ENCODE measurements around the gene DSG1.
"Not testable (repeated sequence)": the region's sequence is repeated elsewhere in the genome, so short reads cannot be mapped to it uniquely, and the experiment has no call there.

DSG1 gene

DNA sequence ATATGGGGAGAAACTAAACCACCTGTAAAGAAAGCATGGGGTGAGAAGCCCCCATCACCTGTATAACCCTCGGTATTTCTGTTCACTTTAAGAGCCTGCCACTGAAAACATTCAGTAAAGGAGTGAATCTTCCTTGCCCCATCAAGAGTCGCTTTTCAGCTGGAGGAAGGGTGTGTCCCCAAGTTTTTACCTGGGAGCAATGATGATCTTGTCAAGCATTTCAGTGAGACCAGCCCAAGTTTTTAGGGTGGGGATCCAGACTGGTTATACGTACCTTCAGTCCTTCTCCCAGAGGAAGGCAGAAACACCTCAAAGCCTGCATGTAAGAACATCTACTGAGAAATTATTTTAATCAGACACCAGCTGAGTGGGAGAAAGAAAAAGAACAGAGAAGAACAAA is at the start of gene DSG1:
Gene DSG1, plus strand, starts transcription at position 301 of the 400 bp plus-strand sequence. CDS start 141 bp downstream, outside the sequence.
- DNase-seq = no peak

DNA sequence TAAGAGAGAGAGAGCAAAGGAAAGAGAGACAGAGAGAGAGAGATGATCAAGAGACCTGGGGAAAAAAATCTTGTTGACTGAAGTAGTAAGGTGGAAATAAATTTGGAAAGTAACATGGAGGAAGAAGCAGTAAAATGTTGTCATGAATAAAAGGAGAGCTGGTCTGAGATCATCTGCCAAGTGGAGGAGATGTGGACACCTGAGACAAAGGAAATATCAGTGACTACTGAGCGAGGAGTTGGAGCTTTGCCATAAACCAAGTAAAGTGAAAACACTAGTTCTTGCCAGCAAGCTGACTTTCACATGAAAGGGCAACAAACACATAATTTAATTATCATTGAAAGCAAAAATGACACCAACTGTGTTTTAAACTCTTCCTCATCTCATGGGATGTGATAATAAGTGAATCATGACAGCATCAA is 49.0 kb upstream of the DSG1 start:
- DNase-seq = no peak

GRCh38 chr18:31269566-31269965 is 48.4 kb upstream of the DSG1 start:
- DNase-seq = no peak

- no peak for DNase-seq
Observed at GRCh38 chr18:31270578-31270977, 47.4 kb upstream of the DSG1 start.

DNA sequence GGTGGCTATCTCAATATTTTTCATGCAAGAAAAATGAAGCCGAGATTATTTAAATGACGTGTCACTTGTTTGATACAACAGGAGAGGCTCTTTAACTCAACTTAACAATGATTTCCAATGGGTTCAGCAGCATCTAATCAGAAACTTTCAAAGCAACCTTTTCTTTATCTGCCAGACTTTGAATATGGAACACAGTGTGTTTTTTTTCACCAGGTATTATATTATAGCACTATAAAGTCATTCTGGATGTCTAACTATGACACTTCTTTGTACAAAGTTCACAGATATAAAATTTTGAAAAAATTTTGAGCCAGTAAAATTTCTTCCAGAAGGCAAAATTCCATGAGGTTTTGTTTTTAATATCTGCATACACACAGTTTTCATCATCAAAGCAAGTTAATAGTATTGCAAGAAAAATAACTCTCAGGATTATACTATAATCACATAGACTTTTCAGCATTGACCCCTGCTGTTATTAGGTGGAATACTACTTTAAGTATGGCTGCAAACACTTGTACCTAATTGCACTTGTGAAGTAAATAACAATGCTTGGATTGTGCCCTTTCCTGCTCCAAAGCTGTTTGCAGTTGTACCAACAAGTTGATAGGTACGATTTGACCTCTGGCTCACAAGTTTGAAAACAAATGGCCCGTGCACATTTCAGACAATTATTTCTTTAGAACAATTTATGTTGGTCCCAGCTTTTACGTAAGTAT is 44.0 kb upstream of the DSG1 start:
- no peak for DNase-seq

- DNase-seq = no peak
Observed at GRCh38 chr18:31274931-31275330, 43.0 kb upstream of the DSG1 start.

GRCh38 chr18:31275722-31276463 is 42.1 kb upstream of the DSG1 start:
- DNase-seq = no peak

DNA sequence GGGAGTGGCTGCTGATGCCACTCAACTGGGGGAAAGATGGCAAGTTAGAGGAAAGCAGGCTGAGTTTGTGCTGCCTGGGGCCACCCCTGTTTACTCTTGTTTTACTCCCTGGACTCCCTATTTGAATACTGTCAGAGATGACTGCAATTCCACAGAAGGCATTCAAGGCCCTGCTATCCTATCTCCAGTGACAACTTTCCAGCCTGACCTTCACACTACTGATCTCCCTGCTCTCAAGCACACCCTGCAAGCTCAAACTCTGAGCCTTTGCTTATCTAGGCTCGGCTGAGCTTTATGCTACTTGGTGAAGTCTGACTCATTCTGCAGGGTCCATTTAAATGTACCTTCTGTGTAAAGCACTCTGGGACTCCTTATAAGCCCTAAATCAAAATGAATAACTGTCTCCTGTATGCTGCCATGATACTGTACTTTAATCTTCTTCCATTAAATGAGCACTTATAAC is 39.3 kb upstream of the DSG1 start:
- no peak for DNase-seq

- DNase-seq = no peak
Observed at GRCh38 chr18:31280502-31280901, 37.5 kb upstream of the DSG1 start.

GRCh38 chr18:31281437-31281836 is 36.5 kb upstream of the DSG1 start:
- no peak for DNase-seq

DNA sequence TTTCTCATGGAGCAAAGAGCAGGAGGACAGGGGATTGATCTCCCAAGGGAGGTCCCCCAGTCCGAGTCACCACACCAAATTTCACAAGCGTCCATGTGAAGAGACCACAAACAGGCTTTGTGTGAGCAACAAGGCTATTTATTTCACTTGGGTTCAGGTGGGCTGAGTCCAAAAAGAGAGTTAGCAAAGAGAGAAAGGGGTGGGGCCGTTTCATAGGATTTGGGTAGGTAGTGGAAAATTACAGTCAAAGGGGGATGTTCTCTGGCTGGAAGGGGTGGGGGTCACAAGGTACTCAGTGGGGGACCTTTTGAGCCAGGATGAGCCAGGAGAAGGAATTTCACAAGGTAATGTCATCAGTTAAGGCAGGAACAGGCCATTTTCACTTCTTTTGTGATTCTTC is 28.5 kb upstream of the DSG1 start:
- DNase-seq = not testable (repeated sequence)

DNA sequence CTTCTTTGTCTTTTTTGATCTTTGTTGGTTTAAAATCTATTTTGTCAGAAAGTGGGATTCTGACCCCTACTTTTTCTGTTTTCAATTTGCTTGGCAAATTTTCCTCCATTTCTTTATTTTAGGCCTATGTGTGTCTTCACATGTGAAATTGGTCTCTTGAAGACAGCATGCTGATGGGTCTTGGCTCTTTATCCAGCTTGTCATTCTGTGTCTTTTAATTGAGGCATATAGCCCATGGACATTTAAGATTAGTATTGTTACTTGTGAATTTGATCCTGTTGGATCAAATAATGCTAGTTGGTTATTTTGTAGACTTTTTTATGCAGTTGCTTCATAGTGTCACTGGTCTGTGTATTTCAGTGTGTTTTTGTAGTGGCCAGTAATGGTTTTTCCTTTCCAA is 26.3 kb upstream of the DSG1 start:
- DNase-seq = no peak

DNA sequence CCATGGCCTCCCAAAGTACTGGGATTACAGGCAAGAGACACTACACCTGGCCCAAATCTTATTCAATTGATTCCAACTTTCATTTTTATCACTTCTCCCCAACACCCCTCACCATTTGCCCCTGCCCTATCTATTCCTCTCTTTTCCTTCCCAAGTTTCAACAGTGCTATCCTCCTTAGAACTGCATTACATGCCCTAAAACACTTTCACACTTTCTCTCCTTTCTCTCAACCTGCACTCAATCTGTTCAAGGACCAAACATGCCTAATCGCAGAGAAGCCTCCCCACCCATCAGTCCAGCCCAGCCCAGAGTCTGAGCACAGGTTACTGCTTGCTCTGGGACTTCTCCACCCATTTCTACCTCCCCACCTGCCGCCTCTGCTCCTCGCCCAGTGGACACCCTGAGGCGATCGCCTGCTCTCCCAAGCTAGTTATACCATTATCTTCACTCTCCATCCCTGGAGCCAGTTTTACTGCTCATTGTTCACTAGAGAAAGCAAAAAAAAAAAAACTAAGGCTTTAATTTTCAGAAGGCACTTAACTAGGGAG is 23.7 kb upstream of the DSG1 start:
- DNase-seq = no peak

DNA sequence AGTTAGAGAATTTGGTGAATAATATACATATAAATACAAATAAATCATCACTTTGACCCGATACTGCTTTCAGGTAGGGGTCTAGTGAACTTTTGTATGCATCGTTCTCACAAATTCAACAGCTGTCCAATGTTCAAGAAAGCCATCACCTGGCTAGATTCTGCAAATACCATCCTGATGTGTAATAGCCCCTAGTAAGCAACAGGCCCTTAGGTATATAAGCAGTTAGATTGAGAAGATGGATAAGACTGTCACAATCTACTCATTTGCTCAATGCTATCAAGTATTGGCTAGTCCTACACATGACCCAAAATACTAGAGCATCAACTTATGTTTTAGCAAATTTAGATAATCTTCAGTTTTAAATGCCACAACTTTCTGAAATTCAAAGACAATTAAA is 20.7 kb upstream of the DSG1 start:
- DNase-seq = no peak

DNA sequence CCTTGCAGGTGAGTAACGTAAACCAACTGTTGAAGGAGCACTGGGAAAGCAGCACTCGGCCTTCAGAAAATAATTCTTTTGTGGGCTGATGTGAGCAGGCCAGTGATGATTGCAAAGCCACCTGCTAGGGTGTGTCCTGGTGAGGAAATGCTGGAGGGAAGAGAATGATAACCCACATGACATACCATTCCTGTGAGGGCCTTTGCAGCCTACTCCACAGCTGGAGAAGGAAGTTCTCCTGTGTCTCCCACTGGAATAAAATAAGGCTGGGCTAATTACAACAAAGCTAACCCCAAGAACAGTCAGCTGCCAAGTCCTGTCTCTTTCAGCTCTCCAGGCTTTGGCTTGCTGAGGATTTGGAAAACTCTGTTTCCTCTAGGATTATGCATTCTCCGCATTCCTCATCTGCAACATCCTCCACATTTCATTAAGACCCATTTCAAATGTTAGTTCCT is 16.7 kb upstream of the DSG1 start:
- no peak for DNase-seq

DNA sequence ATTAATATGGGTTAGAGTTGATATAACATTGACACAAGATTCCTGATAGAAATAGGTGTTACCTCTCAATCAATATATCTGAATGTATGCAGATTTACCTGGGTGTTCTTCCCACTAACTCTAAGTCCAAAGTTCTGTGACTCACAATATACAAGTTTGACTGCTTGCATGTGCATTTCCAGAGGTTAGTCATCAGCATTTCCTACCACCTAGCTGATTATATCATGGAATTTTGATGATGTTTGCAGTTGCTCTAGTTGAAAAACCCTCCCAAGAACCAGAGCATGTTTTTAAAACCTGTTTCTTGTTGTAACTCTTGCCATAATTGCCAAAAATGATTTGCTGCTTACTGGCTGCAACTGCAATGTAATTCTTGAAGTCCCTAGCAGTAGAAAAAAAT is 15.0 kb upstream of the DSG1 start:
- no peak for DNase-seq

- DNase-seq = no peak
Observed at GRCh38 chr18:31303771-31304170, 14.2 kb upstream of the DSG1 start.

DNA sequence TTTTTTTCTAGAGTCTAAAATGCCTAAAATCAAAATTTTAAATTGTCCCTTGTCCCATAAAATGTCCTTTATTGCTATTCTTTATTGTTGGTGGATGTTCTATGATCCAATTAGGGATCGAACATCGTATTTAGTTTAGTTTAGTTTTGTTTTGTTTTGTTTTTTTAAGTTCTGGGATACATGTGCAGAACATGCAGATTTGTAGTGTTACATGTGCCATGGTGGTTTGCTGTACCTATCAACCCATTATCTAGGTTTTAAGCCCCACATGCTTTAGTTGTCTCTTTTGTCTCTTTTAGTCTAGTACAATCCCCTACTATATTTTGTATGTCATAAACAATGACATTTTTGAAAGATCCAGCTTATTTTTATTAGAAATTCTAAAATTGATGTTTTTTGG is 8.8 kb upstream of the DSG1 start:
- no peak for DNase-seq

DNA sequence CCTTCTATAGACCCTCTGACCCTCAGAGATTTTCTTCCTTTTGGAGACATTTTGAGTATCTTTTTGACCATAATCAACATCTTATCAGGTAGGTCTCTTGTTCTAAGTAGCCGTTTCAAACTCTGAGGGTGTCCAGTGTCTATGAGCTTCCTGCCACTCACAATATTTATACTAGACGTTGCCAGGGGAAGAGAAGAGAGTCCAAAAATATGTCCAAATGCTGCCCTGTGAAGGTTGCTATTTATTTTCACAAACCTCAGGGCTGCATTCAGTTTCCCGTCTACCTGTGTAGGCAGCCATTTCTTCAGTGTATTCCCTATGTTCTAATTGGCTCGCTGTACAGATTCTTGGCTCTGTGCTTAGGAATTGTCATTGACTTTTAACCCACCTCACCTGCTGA is 986 bp upstream of the DSG1 start:
- DNase-seq = no peak

- no peak for DNase-seq
Observed at GRCh38 chr18:31321719-31322118, 3.8 kb downstream of the DSG1 start.

- no peak for DNase-seq
Observed at GRCh38 chr18:31325051-31325450, 7.1 kb downstream of the DSG1 start.

DNA sequence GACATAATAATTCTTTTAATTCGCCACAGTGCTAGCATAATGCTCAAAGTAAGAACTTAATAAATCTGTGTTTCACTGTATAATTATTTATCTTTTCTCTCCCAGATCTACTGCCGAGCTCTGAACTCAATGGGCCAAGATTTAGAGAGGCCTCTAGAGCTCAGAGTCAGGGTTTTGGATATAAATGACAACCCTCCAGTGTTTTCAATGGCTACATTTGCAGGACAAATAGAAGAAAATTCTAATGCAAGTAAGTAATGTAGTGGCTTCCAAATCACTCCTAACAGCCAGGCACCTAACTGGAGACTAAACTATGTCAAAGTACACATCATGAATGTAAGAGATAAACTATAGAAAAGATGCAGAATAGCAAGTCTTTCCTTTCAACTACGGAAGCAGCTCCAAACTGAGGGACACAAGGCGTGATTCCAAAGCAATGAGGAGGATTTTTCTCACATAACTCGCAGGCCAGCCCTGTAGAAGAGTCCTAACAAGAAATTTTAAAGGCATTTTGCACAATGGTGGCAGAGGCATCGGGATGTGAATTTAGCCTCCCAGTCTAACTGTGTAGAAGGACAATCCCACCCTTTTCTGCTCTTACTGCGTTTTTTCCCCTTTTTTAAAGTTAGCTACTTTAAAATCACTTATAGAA is 12.0 kb downstream of the DSG1 start:
- DNase-seq = no peak

DNA sequence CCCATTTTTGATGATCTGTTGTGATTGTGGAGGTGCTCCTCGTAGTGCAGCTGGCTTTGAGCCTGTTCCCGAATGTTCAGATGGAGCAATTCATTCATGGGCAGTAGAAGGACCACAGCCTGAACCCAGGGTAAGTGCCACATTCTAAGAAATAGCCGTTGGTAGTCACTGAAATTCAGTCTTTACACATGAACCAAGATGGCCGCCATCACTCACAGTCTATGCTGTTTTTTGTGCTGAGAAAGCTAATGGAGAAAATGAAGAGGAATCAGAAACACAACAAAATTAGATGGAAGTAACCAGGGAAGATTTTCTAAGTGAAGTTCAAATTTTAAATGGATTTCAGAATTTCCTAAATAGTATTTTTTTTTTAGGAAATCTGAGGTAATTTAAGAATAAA is 25.5 kb downstream of the DSG1 start:
- DNase-seq = no peak

DNA sequence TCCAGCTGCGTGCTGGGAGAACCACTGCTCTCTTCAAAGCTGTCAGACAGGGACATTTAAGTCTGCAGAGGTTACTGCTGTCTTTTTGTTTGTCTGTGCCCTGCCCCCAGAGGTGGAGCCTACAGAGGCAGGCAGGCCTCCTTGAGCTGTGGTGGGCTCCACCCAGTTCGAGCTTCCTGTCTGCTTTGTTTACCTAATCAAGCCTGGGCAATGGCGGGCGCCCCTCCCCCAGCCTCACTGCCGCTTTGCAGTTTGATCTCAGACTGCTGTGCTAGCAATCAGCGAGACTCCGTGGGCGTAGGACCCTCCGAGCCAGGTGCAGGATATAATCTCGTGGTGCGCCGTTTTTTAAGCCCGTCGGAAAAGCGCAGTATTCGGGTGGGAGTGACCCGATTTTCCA is 35.4 kb downstream of the DSG1 start:
- not testable (repeated sequence) for DNase-seq
